ENCODE results near the gene GGT6.

GGT6 gene

GRCh38 chr17:4515501-4515900 lies 44.9 kb downstream of the GGT6 start:
- Histone ChIP-seq H3K9ac (ENCODE audit: low read depth, low read length, poor library complexity, severe bottlenecking) (no peak overlapping the region), H3K9me2 (replicated peaks; ENCODE audit: low read depth, low read length) (no peaks in the 10 kb centered on the region), H3K27me3 (ENCODE audit: insufficient read depth, low read length, poor library complexity, severe bottlenecking) (no peaks in the 10 kb centered on the region), H3K4me3 (ENCODE audit: low read length, poor library complexity, severe bottlenecking) (no peak overlapping the region), H3K36me3 (ENCODE audit: insufficient read depth, low read length) (no peaks in the 10 kb centered on the region), H2AFZ (ENCODE audit: low read length) (no peak overlapping the region), H3K79me2 (ENCODE audit: insufficient read depth, low read length) (peaks cover 4% of the 10 kb centered on the region; the same call in 1 of the 2 replicates), H4K20me1 (ENCODE audit: insufficient read depth, low read length, poor library complexity, severe bottlenecking) (no peaks in the 10 kb centered on the region), H3K4me2 (ENCODE audit: low read depth, low read length, poor library complexity, severe bottlenecking) (no peak overlapping the region), H3K4me1 (ENCODE audit: insufficient read depth, low read length, poor library complexity, severe bottlenecking) (no peaks in the 10 kb centered on the region), H3K9me3 (ENCODE audit: insufficient read depth, low read depth, low read length) (no peaks in the 10 kb centered on the region), H3F3A (ENCODE audit: low read depth) (no peaks in the 10 kb centered on the region)
- no peak for TF ChIP-seq CTCF (conservative IDR thresholded peaks at IDR 0.05; ENCODE audit: low read length)
- TF ChIP-seq EZH2phosphoT487 (IDR thresholded peaks at IDR 0.05; ENCODE audit: borderline replicate concordance), result no peak

- H2AFZ ChIP-seq (ENCODE audit: low read length), result no peak overlapping the region
- H3K36me3 ChIP-seq (ENCODE audit: insufficient read depth, low read length), result no peaks in the 10 kb centered on the region; the same call in 1 of the 2 replicates
- no peaks in the 10 kb centered on the region for H3K9me3 ChIP-seq (ENCODE audit: insufficient read depth, low read depth, low read length)
- no peaks in the 10 kb centered on the region for H3K27me3 ChIP-seq (ENCODE audit: insufficient read depth, low read length, poor library complexity, severe bottlenecking)
- H4K20me1 ChIP-seq (ENCODE audit: insufficient read depth, low read length, poor library complexity, severe bottlenecking), result no peaks in the 10 kb centered on the region
- no peaks in the 10 kb centered on the region for H3F3A ChIP-seq (ENCODE audit: low read depth)
- peaks cover 4% of the 10 kb centered on the region for H3K4me1 ChIP-seq (ENCODE audit: insufficient read depth, low read length, poor library complexity, severe bottlenecking)
- no peak overlapping the region for H3K4me3 ChIP-seq (ENCODE audit: low read length, poor library complexity, severe bottlenecking)
- H3K9me2 ChIP-seq (replicated peaks; ENCODE audit: low read depth, low read length), result no peaks in the 10 kb centered on the region
- H3K4me2 ChIP-seq (ENCODE audit: low read depth, low read length, poor library complexity, severe bottlenecking), result no peak overlapping the region
- TF ChIP-seq CTCF (conservative IDR thresholded peaks at IDR 0.05; ENCODE audit: low read length) (no peak), EZH2phosphoT487 (IDR thresholded peaks at IDR 0.05; ENCODE audit: borderline replicate concordance) (no peak)
- no peak overlapping the region for H3K9ac ChIP-seq (ENCODE audit: low read depth, low read length, poor library complexity, severe bottlenecking)
- peaks cover 11% of the 10 kb centered on the region; the same call in 1 of the 2 replicates for H3K79me2 ChIP-seq (ENCODE audit: insufficient read depth, low read length)
Measured at GRCh38 chr17:4514779-4515178, 45.6 kb downstream of the GGT6 start.

- H3K79me2 ChIP-seq (ENCODE audit: insufficient read depth, low read length), result peaks cover 17% of the 10 kb centered on the region; the same call in 1 of the 2 replicates
- H3K9me3 ChIP-seq (ENCODE audit: insufficient read depth, low read depth, low read length), result no peaks in the 10 kb centered on the region
- no peaks in the 10 kb centered on the region for H3K27me3 ChIP-seq (ENCODE audit: insufficient read depth, low read length, poor library complexity, severe bottlenecking)
- no peak overlapping the region for H3K9ac ChIP-seq (ENCODE audit: low read depth, low read length, poor library complexity, severe bottlenecking)
- no peak overlapping the region for H3K4me2 ChIP-seq (ENCODE audit: low read depth, low read length, poor library complexity, severe bottlenecking)
- no peaks in the 10 kb centered on the region; the same call in 1 of the 2 replicates for H3K36me3 ChIP-seq (ENCODE audit: insufficient read depth, low read length)
- peaks cover 7% of the 10 kb centered on the region for H3K4me1 ChIP-seq (ENCODE audit: insufficient read depth, low read length, poor library complexity, severe bottlenecking)
- no peaks in the 10 kb centered on the region for H4K20me1 ChIP-seq (ENCODE audit: insufficient read depth, low read length, poor library complexity, severe bottlenecking)
- TF ChIP-seq EZH2phosphoT487 (IDR thresholded peaks at IDR 0.05; ENCODE audit: borderline replicate concordance) (no peak), CTCF (conservative IDR thresholded peaks at IDR 0.05; ENCODE audit: low read length) (no peak)
- H3K9me2 ChIP-seq (replicated peaks; ENCODE audit: low read depth, low read length), result no peaks in the 10 kb centered on the region
- no peaks in the 10 kb centered on the region for H3F3A ChIP-seq (ENCODE audit: low read depth)
- H2AFZ ChIP-seq (ENCODE audit: low read length), result no peak overlapping the region
- H3K4me3 ChIP-seq (ENCODE audit: low read length, poor library complexity, severe bottlenecking), result no peak overlapping the region
Measured at GRCh38 chr17:4514206-4514605, 46.2 kb downstream of the GGT6 start.
